Measurements from ENCODE around the gene MGAT5.

Gene MGAT5

DNA sequence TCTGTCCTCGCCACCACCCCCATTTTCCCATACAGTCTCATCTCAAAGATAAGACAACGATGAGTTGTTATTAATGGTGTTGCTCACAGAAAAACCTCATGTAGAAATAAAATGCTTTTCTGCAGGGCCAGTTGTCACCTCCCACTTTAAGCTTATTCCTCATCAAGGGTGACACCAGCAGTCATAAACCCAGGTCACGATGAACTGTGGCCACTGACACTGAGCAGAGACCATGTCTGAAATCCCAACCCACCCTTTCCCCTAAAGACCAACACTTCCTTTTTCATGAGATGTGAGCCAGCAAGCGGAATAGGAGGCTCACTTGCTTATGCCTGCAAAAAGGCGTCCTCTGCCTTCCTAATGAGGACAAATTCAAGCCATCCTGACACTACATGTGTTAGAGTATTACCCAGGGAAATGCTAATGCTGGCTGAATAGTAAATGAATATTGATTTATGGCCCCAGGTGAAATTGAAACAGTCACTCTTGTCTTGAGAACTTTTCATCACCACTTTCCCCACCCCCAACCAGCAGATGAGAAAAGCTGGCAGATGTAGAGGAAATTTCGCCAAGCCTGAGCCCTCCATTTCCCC, 228.4 kb downstream of the MGAT5 start:
- Histone ChIP-seq H3K27me3 (ENCODE audit: low read depth, low read length) (no peaks in the 10 kb centered on the region), H3K9me3 (ENCODE audit: control insufficient read depth in 1 of 2, low read length in 2 of 2) (no peaks in the 10 kb centered on the region), H3K4me3 (ENCODE audit: low read depth in 1 of 2, low read length in 2 of 2) (no peak overlapping the region), H3K4me1 (ENCODE audit: control insufficient read depth in 1 of 2, insufficient read depth in 2 of 2, low read length in 2 of 2) (no peaks in the 10 kb centered on the region), H3K27ac (ENCODE audit: low read length) (no peak overlapping the region), H3K36me3 (ENCODE audit: control insufficient read depth in 1 of 2, insufficient read depth in 2 of 2, low read length in 2 of 2) (no peaks in the 10 kb centered on the region)

DNA sequence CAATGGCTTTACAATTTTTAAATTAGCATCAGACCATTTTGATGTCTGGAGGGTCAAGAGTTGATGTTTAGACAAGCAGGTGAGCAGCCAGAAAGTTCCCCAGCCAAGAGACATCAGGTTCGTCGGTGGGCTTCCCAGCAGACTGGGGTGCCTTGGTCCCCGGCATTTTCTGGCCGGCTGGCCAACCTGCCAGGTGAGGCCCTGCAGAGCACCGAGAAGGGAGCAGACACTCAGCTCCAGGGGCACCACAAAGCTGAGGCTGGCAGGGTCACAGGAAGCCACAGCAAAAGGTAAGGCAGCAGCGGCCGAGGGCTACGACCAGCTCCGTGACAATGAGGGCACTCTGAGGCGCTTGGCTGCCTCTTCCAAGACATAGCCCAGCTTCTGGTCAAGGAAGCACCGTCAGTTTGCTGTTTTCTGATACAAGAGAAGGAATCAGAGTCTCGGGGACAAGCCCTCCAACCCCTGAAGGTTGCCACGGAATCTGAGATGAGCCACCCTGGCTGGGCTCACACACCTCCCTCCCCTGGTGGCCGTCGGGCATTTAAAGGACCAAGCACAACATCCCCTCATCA, 229.0 kb downstream of the MGAT5 start:
- H3K9me3 ChIP-seq (ENCODE audit: control insufficient read depth in 1 of 2, low read length in 2 of 2), result no peaks in the 10 kb centered on the region
- no peaks in the 10 kb centered on the region for H3K27me3 ChIP-seq (ENCODE audit: low read depth, low read length)
- no peak overlapping the region for H3K4me3 ChIP-seq (ENCODE audit: low read depth in 1 of 2, low read length in 2 of 2)
- H3K4me1 ChIP-seq (ENCODE audit: control insufficient read depth in 1 of 2, insufficient read depth in 2 of 2, low read length in 2 of 2), result no peaks in the 10 kb centered on the region
- no peaks in the 10 kb centered on the region for H3K36me3 ChIP-seq (ENCODE audit: control insufficient read depth in 1 of 2, insufficient read depth in 2 of 2, low read length in 2 of 2)
- H3K27ac ChIP-seq (ENCODE audit: low read length), result no peak overlapping the region

- no peaks in the 10 kb centered on the region for H3K9me3 ChIP-seq (ENCODE audit: control insufficient read depth in 1 of 2, low read length in 2 of 2)
- H3K27me3 ChIP-seq (ENCODE audit: low read depth, low read length), result no peaks in the 10 kb centered on the region
- no peaks in the 10 kb centered on the region for H3K4me1 ChIP-seq (ENCODE audit: control insufficient read depth in 1 of 2, insufficient read depth in 2 of 2, low read length in 2 of 2)
- no peak overlapping the region for H3K27ac ChIP-seq (ENCODE audit: low read length)
- no peaks in the 10 kb centered on the region for H3K36me3 ChIP-seq (ENCODE audit: control insufficient read depth in 1 of 2, insufficient read depth in 2 of 2, low read length in 2 of 2)
- no peak overlapping the region for H3K4me3 ChIP-seq (ENCODE audit: low read depth in 1 of 2, low read length in 2 of 2)
Observed at GRCh38 chr2:134489732-134490384, 236.0 kb downstream of the MGAT5 start.

DNA sequence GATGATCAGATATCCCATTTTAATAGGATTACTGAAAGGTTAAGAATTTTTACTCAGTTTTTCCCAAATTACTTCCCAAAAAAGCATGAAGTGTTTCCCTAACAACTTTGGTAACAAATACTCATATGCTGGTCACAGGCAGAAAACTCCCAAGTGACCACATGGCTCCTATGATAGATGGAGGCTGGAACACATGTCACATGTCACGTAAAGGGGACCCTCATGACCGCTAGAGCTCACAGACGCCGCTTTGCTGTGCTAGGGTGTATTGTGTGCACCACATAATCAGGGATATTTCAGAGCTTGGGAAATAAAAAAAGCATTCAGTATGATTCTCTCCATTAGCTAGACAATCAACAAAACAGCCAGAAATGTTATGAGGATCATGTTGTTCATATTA, 236.7 kb downstream of the MGAT5 start:
- no peaks in the 10 kb centered on the region for H3K4me1 ChIP-seq (ENCODE audit: control insufficient read depth in 1 of 2, insufficient read depth in 2 of 2, low read length in 2 of 2)
- H3K4me3 ChIP-seq (ENCODE audit: low read depth in 1 of 2, low read length in 2 of 2), result no peak overlapping the region
- H3K36me3 ChIP-seq (ENCODE audit: control insufficient read depth in 1 of 2, insufficient read depth in 2 of 2, low read length in 2 of 2), result no peaks in the 10 kb centered on the region
- no peak overlapping the region for H3K27ac ChIP-seq (ENCODE audit: low read length)
- H3K9me3 ChIP-seq (ENCODE audit: control insufficient read depth in 1 of 2, low read length in 2 of 2), result no peaks in the 10 kb centered on the region
- H3K27me3 ChIP-seq (ENCODE audit: low read depth, low read length), result no peaks in the 10 kb centered on the region

GRCh38 chr2:134491022-134491421, 237.2 kb downstream of the MGAT5 start:
- Histone ChIP-seq H3K27ac (ENCODE audit: low read length) (no peak overlapping the region), H3K4me1 (ENCODE audit: control insufficient read depth in 1 of 2, insufficient read depth in 2 of 2, low read length in 2 of 2) (no peaks in the 10 kb centered on the region), H3K36me3 (ENCODE audit: control insufficient read depth in 1 of 2, insufficient read depth in 2 of 2, low read length in 2 of 2) (no peaks in the 10 kb centered on the region), H3K9me3 (ENCODE audit: control insufficient read depth in 1 of 2, low read length in 2 of 2) (no peaks in the 10 kb centered on the region), H3K4me3 (ENCODE audit: low read depth in 1 of 2, low read length in 2 of 2) (no peak overlapping the region), H3K27me3 (ENCODE audit: low read depth, low read length) (no peaks in the 10 kb centered on the region)

DNA sequence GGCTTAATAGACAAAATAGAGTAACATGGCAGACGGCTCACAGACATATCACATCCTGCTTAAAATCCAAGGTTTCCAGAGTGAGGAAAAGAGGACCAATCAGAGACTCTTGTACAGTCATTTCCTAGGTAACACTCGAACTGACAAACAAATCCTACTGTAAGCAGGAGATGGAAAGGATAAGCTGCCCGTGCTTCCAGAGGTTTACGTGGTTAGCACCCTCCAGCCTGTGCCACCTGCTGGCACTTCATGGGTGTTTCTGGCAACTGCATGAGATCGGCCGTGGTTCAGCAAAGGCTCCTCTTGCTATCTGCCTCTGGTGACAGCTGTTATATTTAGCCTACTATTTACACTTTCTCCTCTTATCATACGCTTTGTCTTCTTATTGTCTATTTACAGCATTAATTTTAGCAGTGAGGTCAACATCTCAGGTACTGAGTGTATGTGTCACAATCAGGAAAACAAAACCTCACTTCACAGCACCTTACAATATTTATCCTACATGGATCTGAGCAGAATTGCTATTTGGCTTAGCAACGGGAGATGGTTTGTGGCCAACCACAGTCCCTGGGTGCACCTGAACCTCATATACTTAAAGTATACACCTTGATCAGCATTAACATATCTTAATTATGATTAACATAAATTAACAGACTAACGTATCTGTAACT, 238.0 kb downstream of the MGAT5 start:
- Histone ChIP-seq H3K4me3 (ENCODE audit: low read depth in 1 of 2, low read length in 2 of 2) (no peak overlapping the region), H3K27ac (ENCODE audit: low read length) (no peak overlapping the region), H3K36me3 (ENCODE audit: control insufficient read depth in 1 of 2, insufficient read depth in 2 of 2, low read length in 2 of 2) (no peaks in the 10 kb centered on the region), H3K9me3 (ENCODE audit: control insufficient read depth in 1 of 2, low read length in 2 of 2) (no peaks in the 10 kb centered on the region), H3K4me1 (ENCODE audit: control insufficient read depth in 1 of 2, insufficient read depth in 2 of 2, low read length in 2 of 2) (no peaks in the 10 kb centered on the region), H3K27me3 (ENCODE audit: low read depth, low read length) (no peaks in the 10 kb centered on the region)

GRCh38 chr2:134493797-134494196, 239.9 kb downstream of the MGAT5 start:
- H3K27me3 ChIP-seq (ENCODE audit: low read depth, low read length), result no peaks in the 10 kb centered on the region
- no peak overlapping the region for H3K27ac ChIP-seq (ENCODE audit: low read length)
- H3K9me3 ChIP-seq (ENCODE audit: control insufficient read depth in 1 of 2, low read length in 2 of 2), result no peaks in the 10 kb centered on the region
- H3K4me1 ChIP-seq (ENCODE audit: control insufficient read depth in 1 of 2, insufficient read depth in 2 of 2, low read length in 2 of 2), result no peaks in the 10 kb centered on the region
- H3K4me3 ChIP-seq (ENCODE audit: low read depth in 1 of 2, low read length in 2 of 2), result no peak overlapping the region
- no peaks in the 10 kb centered on the region for H3K36me3 ChIP-seq (ENCODE audit: control insufficient read depth in 1 of 2, insufficient read depth in 2 of 2, low read length in 2 of 2)

DNA sequence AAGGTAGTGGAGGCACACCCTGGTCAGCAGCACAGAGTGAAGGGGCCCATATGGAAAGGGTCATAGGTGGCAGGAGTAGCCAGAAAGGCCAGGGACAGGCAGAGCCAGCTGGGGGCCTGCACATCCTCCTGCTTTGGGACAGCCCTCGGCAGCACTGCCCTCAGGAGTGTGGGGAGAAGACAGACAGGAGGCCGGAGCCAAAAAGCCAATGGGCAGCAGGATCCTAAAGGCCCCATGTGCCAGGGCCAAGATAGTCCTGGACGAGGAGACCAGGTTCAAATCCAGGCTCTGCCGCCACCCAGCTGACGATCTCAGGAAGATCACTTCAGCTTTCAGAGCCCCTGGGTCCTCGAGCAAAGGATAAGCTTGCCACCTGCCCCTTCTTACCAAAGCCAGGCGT, 244.8 kb downstream of the MGAT5 start:
- H3K36me3 ChIP-seq (ENCODE audit: control insufficient read depth in 1 of 2, insufficient read depth in 2 of 2, low read length in 2 of 2), result no peaks in the 10 kb centered on the region
- no peaks in the 10 kb centered on the region for H3K27me3 ChIP-seq (ENCODE audit: low read depth, low read length)
- H3K4me3 ChIP-seq (ENCODE audit: low read depth in 1 of 2, low read length in 2 of 2), result no peak overlapping the region
- no peaks in the 10 kb centered on the region for H3K9me3 ChIP-seq (ENCODE audit: control insufficient read depth in 1 of 2, low read length in 2 of 2)
- no peaks in the 10 kb centered on the region for H3K4me1 ChIP-seq (ENCODE audit: control insufficient read depth in 1 of 2, insufficient read depth in 2 of 2, low read length in 2 of 2)
- no peak overlapping the region for H3K27ac ChIP-seq (ENCODE audit: low read length)

GRCh38 chr2:134499307-134499926, 245.5 kb downstream of the MGAT5 start:
- H3K27me3 ChIP-seq (ENCODE audit: low read depth, low read length), result no peaks in the 10 kb centered on the region
- H3K4me3 ChIP-seq (ENCODE audit: low read depth in 1 of 2, low read length in 2 of 2), result no peak overlapping the region
- no peaks in the 10 kb centered on the region for H3K36me3 ChIP-seq (ENCODE audit: control insufficient read depth in 1 of 2, insufficient read depth in 2 of 2, low read length in 2 of 2)
- no peaks in the 10 kb centered on the region for H3K4me1 ChIP-seq (ENCODE audit: control insufficient read depth in 1 of 2, insufficient read depth in 2 of 2, low read length in 2 of 2)
- H3K27ac ChIP-seq (ENCODE audit: low read length), result no peak overlapping the region
- no peaks in the 10 kb centered on the region for H3K9me3 ChIP-seq (ENCODE audit: control insufficient read depth in 1 of 2, low read length in 2 of 2)

DNA sequence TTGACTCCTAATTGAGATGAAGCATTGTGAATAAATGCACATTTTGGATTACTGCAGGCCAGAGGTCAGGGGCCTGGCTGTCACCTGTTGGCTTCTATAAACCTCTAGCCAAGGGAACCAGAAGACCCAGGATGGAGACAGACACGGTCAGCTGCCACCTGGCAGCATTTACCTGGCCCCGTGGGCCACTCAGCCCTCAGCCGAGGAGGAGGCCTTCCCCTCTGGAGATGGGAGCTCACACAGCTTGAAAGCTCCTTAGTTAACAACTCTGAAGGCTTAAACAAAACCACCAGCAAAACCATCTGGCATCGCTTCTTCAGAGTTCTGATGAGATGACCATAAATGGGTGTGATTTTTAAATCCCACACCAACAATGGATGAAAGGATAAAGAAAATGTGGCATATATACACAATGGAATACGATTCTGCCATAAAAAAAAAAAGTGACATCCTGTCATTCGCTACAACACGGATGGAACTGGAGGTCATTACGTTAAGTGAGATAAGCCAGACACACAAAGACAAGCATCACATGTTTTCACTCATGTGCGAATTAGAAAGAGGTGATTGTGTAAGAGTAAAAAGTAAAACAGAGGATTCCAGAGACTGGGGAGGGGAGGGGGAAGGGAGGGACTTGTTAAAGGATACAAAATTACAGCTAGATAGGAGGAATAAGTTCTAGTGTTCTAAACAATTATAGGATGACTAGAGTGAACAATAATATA, 246.5 kb downstream of the MGAT5 start:
- no peaks in the 10 kb centered on the region for H3K36me3 ChIP-seq (ENCODE audit: control insufficient read depth in 1 of 2, insufficient read depth in 2 of 2, low read length in 2 of 2)
- no peak overlapping the region for H3K27ac ChIP-seq (ENCODE audit: low read length)
- H3K4me3 ChIP-seq (ENCODE audit: low read depth in 1 of 2, low read length in 2 of 2), result no peak overlapping the region
- no peaks in the 10 kb centered on the region for H3K4me1 ChIP-seq (ENCODE audit: control insufficient read depth in 1 of 2, insufficient read depth in 2 of 2, low read length in 2 of 2)
- H3K9me3 ChIP-seq (ENCODE audit: control insufficient read depth in 1 of 2, low read length in 2 of 2), result no peaks in the 10 kb centered on the region
- no peaks in the 10 kb centered on the region for H3K27me3 ChIP-seq (ENCODE audit: low read depth, low read length)

All from muscle layer of duodenum (tissue), 2 donors.